Breast epithelium (tissue), 3 donors: ENCODE data around the gene ZNF687.

ENCODE experiments used
- POLR2A ChIP-seq: fragments of 450-650 bp; IDR thresholded peaks from one replicate; pipeline ENCODE4 v1.6.1; 2016; ENCODE audit warnings: antibody characterized with exemption, mild to moderate bottlenecking, moderate library complexity
- POLR2AphosphoS5 ChIP-seq, 3 donors: sonication (generic); formaldehyde crosslinking; IDR thresholded peaks; one replicate each; pipeline ENCODE4 v1.6.1; 2017; ENCODE audit warnings: antibody characterized with exemption in 3 of 3
- TF ChIP-seq, protein P1 (sequence below), 3 donors: fragments of 450-650 bp; IDR thresholded peaks; one replicate each; pipeline ENCODE4 v1.5.1; 2016 to 2017; ENCODE audit warnings: antibody characterized with exemption in 3 of 3, mild to moderate bottlenecking in 3 of 3, moderate library complexity in 3 of 3

- no peak for TF ChIP-seq POLR2AphosphoS5 (IDR thresholded peaks at IDR 0.05)
- TF ChIP-seq, protein P1, sequence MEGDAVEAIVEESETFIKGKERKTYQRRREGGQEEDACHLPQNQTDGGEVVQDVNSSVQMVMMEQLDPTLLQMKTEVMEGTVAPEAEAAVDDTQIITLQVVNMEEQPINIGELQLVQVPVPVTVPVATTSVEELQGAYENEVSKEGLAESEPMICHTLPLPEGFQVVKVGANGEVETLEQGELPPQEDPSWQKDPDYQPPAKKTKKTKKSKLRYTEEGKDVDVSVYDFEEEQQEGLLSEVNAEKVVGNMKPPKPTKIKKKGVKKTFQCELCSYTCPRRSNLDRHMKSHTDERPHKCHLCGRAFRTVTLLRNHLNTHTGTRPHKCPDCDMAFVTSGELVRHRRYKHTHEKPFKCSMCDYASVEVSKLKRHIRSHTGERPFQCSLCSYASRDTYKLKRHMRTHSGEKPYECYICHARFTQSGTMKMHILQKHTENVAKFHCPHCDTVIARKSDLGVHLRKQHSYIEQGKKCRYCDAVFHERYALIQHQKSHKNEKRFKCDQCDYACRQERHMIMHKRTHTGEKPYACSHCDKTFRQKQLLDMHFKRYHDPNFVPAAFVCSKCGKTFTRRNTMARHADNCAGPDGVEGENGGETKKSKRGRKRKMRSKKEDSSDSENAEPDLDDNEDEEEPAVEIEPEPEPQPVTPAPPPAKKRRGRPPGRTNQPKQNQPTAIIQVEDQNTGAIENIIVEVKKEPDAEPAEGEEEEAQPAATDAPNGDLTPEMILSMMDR (IDR thresholded peaks at IDR 0.05) = no peak
- no peak for TF ChIP-seq POLR2A
These were observed 28.9 kb downstream of the ZNF687 start for GRCh38 chr1:151311011-151311410.
